Measurements from ENCODE around the gene CAMKV. TPM values are rescaled to one million over a fixed set of nuclear protein-coding genes. Genes with fewer than 3 reads are reported as not detected.

Gene CAMKV
- total and polyA plus RNA-seq, 8 donors = 0.03 to 1.5 TPM; not detected in 6

- TF ChIP-seq POLR2A (IDR thresholded peaks at IDR 0.05) (no peak), POLR2AphosphoS5 (IDR thresholded peaks at IDR 0.05) (peak; percentile 24 to 80 (median 57))
- peak within 1 kb of the TSS; percentile 70 to 84 (median 76) for H3K27ac ChIP-seq
- no peaks in the 10 kb centered on the region for H3K9me3 ChIP-seq
- no peaks in the 10 kb centered on the region for H3K27me3 ChIP-seq
- H3K36me3 ChIP-seq = no peaks in the 10 kb centered on the region
- peak within 1 kb of the TSS; percentile 54 to 70 (median 65) for H3K4me3 ChIP-seq
- WGBS, 5 donors = 2 to 5% (median 3%) methylated on average over 7 to 52 of the region's 52 CpGs
- peaks cover 9 to 15% (median 11%) of the 10 kb centered on the region in 4 donors for H3K4me1 ChIP-seq
- DNase-seq = peak in 1 of 2 donors; percentile 95
- intact Hi-C loops (cut with DNase I; ENCODE audit: low total_unique reads) = no loop called here
Observed at GRCh38 chr3:49856181-49857005, 13.3 kb downstream of the CAMKV start, which contains the start of gene TRAIP. Gene TRAIP (minus strand): TSS chr3:49856564. CDS start chr3:49856453, 111 bp downstream.

GRCh38 chr3:49855662-49856061 is 14.0 kb downstream of the CAMKV start:
- 37 to 65% (median 44%) methylated on average over 4 to 5 of the region's 5 CpGs for WGBS, 5 donors
- peak overlapping the region; percentile 54 to 70 (median 65) for H3K4me3 ChIP-seq
- intact Hi-C loops (cut with DNase I; ENCODE audit: low total_unique reads) = no loop called here

GRCh38 chr3:49845694-49846093 is 24.0 kb downstream of the CAMKV start:
- Histone ChIP-seq H3K36me3 (peaks cover 0 to 8% (median 0%) of the 10 kb centered on the region in 4 donors), H3K4me3 (no peak overlapping the region), H3K4me1 (peaks cover 0 to 7% (median under 1%) of the 10 kb centered on the region in 4 donors), H3K27me3 (no peaks in the 10 kb centered on the region), H3K27ac (no peak overlapping the region), H3K9me3 (no peaks in the 10 kb centered on the region)
- 69 to 92% (median 90%) methylated on average over 3 of the region's 3 CpGs for WGBS, 5 donors
- TF ChIP-seq POLR2AphosphoS5 (IDR thresholded peaks at IDR 0.05) = no peak
- DNase-seq = no peak
- intact Hi-C loops (cut with DNase I; ENCODE audit: low total_unique reads) = no loop called here

More at GRCh38 chr3:49855662-49856061, 14.0 kb downstream of the CAMKV start:
- Histone ChIP-seq H3K4me1 (peaks cover 9 to 15% (median 11%) of the 10 kb centered on the region in 4 donors), H3K27me3 (no peaks in the 10 kb centered on the region), H3K36me3 (no peaks in the 10 kb centered on the region), H3K27ac (peak overlapping the region in 1 of 5 donors; percentile 70), H3K9me3 (no peaks in the 10 kb centered on the region)
- peak in 1 of 2 donors; percentile 0 for DNase-seq
- TF ChIP-seq EP300 (IDR thresholded peaks at IDR 0.05) (no peak), POLR2AphosphoS5 (IDR thresholded peaks at IDR 0.05) (no peak), POLR2A (IDR thresholded peaks at IDR 0.05) (no peak), CTCF (IDR thresholded peaks at IDR 0.05) (no peak)

- Histone ChIP-seq H3K4me3 (no peak overlapping the region), H3K4me1 (peaks cover 0 to 13% (median 6%) of the 10 kb centered on the region in 4 donors), H3K27me3 (no peaks in the 10 kb centered on the region), H3K36me3 (peaks cover 0 to 8% (median 0%) of the 10 kb centered on the region in 4 donors), H3K27ac (no peak overlapping the region), H3K9me3 (no peaks in the 10 kb centered on the region)
- intact Hi-C loops (cut with DNase I; ENCODE audit: low total_unique reads) = no loop called here
- DNase-seq = no peak
- TF ChIP-seq POLR2A (IDR thresholded peaks at IDR 0.05) (no peak), CTCF (IDR thresholded peaks at IDR 0.05) (no peak), EP300 (IDR thresholded peaks at IDR 0.05) (no peak), POLR2AphosphoS5 (IDR thresholded peaks at IDR 0.05) (no peak)
- 65 to 82% (median 78%) methylated on average over 4 to 5 of the region's 5 CpGs for WGBS, 5 donors
Observed at GRCh38 chr3:49844464-49845183, 25.1 kb downstream of the CAMKV start.

GRCh38 chr3:49842843-49843517 is 26.7 kb downstream of the CAMKV start:
- intact Hi-C loops (cut with DNase I; ENCODE audit: low total_unique reads) = no loop called here
- 94 to 100% (median 96%) methylated on average over 2 to 3 of the region's 3 CpGs for WGBS, 5 donors
- Histone ChIP-seq H3K36me3 (peaks cover 0 to 8% (median 0%) of the 10 kb centered on the region in 4 donors), H3K27me3 (no peaks in the 10 kb centered on the region), H3K27ac (no peak overlapping the region), H3K9me3 (no peaks in the 10 kb centered on the region), H3K4me3 (no peak overlapping the region), H3K4me1 (peaks cover 0 to 21% (median 12%) of the 10 kb centered on the region in 4 donors)
- peak in 1 of 2 donors; percentile 26 for DNase-seq
- no peak for TF ChIP-seq EP300 (IDR thresholded peaks at IDR 0.05)
- TF ChIP-seq POLR2A (IDR thresholded peaks at IDR 0.05) = no peak
- TF ChIP-seq CTCF (IDR thresholded peaks at IDR 0.05) = no peak
- TF ChIP-seq POLR2AphosphoS5 (IDR thresholded peaks at IDR 0.05) = no peak
